Stimulated activated CD4-positive, alpha-beta T cell treated with anti-CD3 and anti-CD28 coated beads, Interleukin-15, amount 100 ng/mL, for 1 hour (primary cell): ENCODE results near the gene MTURN.

ENCODE experiments used
- DNase-seq, 2 donors: peaks; one replicate each; pipeline ENCODE4 v3.0.0-alpha.2; 2020; ENCODE audit warnings: low read depth in 1 of 2, low spot score in 1 of 2

Gene MTURN

DNA sequence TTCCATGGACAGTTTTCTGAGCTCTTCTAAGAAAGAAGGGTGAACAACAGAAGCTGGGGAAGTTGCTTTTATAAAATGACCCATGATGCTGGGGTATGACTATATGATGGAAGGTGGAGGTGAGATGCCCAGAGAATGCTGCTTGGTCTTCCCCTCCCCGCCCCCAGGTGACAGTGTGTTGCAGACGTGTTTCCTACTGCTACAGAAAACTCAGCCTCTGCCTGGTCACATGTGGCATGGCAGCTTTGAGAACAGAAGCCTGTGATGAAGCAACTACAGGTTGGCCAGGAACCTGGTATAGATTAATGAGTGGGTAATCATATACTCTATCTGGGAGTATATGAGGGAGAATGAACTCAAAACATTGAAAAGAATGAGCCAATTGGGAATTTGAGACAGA lies 67.1 kb downstream of the MTURN start:
- DNase-seq: no peak

- DNase-seq: no peak
Observed at GRCh38 chr7:30202671-30203070, 67.9 kb downstream of the MTURN start.

DNA sequence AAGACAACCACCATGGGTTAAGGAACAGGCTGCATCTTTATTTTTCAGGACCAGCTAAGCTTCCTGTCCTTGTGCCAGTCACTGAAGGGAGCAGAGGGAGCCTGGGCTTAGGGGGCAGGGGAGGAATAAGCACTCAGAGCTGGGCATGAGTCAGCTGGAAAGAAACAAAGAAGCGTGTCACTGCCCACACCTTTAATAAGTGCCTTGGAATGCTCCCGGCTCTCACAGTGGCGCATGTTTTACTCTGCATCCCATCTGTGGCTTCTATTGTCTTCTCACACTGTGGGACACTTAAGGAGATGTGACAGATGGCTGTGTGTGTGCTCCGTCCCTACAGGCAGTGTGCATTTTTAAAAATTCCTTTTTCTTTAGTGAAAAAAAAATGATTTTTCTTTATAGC lies 71.7 kb downstream of the MTURN start:
- DNase-seq: no peak

GRCh38 chr7:30206942-30207341 lies 72.2 kb downstream of the MTURN start:
- DNase-seq: no peak

- DNase-seq: no peak
Observed at GRCh38 chr7:30207376-30207775, 72.6 kb downstream of the MTURN start.

DNA sequence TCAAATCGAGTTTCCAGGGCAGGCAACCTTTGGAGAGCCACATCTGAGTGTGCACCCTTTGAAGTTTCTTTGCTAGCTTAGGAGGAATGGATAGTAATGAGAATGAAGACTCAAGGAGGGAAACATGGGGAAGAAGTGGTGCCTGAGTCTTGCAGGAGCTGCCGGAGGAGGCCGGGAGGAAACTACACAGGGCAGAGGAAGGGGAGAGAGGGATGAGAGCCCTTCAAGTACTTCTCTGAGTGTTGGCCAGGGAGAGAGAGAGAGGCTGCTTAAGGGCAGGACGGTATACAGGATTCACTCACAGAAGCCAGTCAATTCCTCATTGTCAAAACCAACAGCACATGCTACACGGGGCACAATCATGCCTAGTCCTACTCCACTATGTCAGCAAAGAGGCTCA lies 75.2 kb downstream of the MTURN start:
- DNase-seq: no peak
